Chondrocyte (in vitro differentiated cells): ENCODE results near the gene USP6NL. TPM values are rescaled to one million over a fixed set of nuclear protein-coding genes. Genes with fewer than 3 reads are reported as not detected.

ENCODE experiments used
- DNase-seq: peaks from one replicate; pipeline ENCODE4 v3.0.0; 2021; ENCODE audit warnings: mixed read lengths, low spot score
- H3K27ac Mint-ChIP-seq: one replicate; pipeline ENCODE4 v1.8.0; 2021; ENCODE audit warnings: mild to moderate bottlenecking, moderate library complexity, mixed read lengths; ENCODE audit not compliant: unreplicated experiment
- H3K27me3 Mint-ChIP-seq: 2 replicates; pipeline ENCODE4 v1.8.0; 2021; ENCODE audit warnings: low read depth, mixed read lengths
- H3K36me3 Mint-ChIP-seq: 2 replicates; pipeline ENCODE4 v1.8.0; 2021; ENCODE audit warnings: low read depth, mixed read lengths
- H3K4me1 Mint-ChIP-seq: 2 replicates; pipeline ENCODE4 v1.8.0; 2021; ENCODE audit warnings: low read depth, mild to moderate bottlenecking, mixed read lengths
- H3K4me3 Mint-ChIP-seq: one replicate; pipeline ENCODE4 v1.8.0; 2021; ENCODE audit warnings: mild to moderate bottlenecking, moderate library complexity, mixed read lengths; ENCODE audit not compliant: unreplicated experiment
- H3K9me3 Mint-ChIP-seq: 2 replicates; pipeline ENCODE4 v1.8.0; 2021; ENCODE audit warnings: low read depth, mixed read lengths
- total RNA-seq: library from RNA; stranded (reverse); gene quantifications from 3 replicates; pipeline ENCODE4 v1.2.1, GENCODE V29; 2021
- TF ChIP-seq, protein P1 (sequence below): fragments of 200-600 bp; sonication (generic); IDR thresholded peaks from 2 replicates; pipeline ENCODE4 v1.5.0; 2021; ENCODE audit warnings: antibody characterized with exemption, mild to moderate bottlenecking, moderate library complexity

USP6NL gene
- total RNA-seq, 1 donor from 2014 or later, result 12.3 TPM

DNA sequence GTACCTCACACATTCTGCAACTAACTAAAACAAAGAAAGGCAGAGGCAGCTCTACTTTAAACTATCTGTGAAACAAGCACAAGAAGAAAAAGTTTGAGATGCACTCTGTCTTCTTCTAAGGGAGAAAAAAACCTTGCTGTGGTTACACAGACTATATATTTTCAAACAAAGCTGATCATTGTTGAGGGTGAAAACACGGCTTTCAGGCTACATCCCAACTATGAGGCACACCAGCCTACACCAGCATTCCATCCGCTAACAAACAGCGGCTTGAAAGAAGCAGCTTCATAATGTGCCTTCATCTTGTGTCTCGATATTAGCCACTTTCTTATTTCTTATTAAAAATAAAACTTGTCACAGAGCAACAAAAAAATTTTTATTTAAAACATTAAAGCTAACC, 79.1 kb downstream of the USP6NL start:
- Mint-ChIP-seq H3K4me1 (peaks cover 25% of the 10 kb centered on the region), H3K9me3 (no peaks in the 10 kb centered on the region), H3K36me3 (no peaks in the 10 kb centered on the region), H3K27me3 (no peaks in the 10 kb centered on the region), H3K27ac (peak overlapping the region; percentile 50), H3K4me3 (peak overlapping the region; percentile 62)
- TF ChIP-seq, protein P1, sequence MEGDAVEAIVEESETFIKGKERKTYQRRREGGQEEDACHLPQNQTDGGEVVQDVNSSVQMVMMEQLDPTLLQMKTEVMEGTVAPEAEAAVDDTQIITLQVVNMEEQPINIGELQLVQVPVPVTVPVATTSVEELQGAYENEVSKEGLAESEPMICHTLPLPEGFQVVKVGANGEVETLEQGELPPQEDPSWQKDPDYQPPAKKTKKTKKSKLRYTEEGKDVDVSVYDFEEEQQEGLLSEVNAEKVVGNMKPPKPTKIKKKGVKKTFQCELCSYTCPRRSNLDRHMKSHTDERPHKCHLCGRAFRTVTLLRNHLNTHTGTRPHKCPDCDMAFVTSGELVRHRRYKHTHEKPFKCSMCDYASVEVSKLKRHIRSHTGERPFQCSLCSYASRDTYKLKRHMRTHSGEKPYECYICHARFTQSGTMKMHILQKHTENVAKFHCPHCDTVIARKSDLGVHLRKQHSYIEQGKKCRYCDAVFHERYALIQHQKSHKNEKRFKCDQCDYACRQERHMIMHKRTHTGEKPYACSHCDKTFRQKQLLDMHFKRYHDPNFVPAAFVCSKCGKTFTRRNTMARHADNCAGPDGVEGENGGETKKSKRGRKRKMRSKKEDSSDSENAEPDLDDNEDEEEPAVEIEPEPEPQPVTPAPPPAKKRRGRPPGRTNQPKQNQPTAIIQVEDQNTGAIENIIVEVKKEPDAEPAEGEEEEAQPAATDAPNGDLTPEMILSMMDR, result no peak
- no peak for DNase-seq

DNA sequence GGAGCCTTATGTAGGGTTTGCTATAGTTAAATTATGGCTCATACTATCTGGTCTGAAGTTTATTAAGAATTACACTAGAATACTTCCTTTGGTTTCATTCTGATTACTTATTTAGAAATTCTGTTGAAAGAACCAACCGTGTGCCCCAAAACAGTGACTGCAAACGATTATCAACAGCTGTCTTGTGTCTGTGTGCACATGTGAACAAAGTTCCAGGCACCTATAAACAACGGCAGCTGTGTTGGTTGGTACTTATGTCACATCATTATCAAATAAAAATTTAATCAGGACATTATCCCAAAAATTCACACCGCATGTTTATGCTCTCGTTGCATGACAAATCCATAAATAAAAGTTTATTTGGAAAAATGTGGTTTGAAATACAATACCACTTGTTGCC, 80.6 kb downstream of the USP6NL start:
- TF ChIP-seq, protein P1, result no peak
- Mint-ChIP-seq H3K36me3 (peaks cover 3% of the 10 kb centered on the region), H3K4me1 (peaks cover 32% of the 10 kb centered on the region), H3K9me3 (no peaks in the 10 kb centered on the region), H3K27ac (no peak overlapping the region), H3K4me3 (no peak overlapping the region), H3K27me3 (no peaks in the 10 kb centered on the region)
- DNase-seq, result no peak

GRCh38 chr10:11529276-11529903, 82.1 kb downstream of the USP6NL start:
- peaks cover 37% of the 10 kb centered on the region for H3K4me1 Mint-ChIP-seq
- no peak overlapping the region for H3K4me3 Mint-ChIP-seq
- TF ChIP-seq, protein P1, result no peak
- H3K9me3 Mint-ChIP-seq, result no peaks in the 10 kb centered on the region
- H3K27ac Mint-ChIP-seq, result no peak overlapping the region
- DNase-seq, result no peak
- H3K27me3 Mint-ChIP-seq, result no peaks in the 10 kb centered on the region
- H3K36me3 Mint-ChIP-seq, result peaks cover 3% of the 10 kb centered on the region

DNA sequence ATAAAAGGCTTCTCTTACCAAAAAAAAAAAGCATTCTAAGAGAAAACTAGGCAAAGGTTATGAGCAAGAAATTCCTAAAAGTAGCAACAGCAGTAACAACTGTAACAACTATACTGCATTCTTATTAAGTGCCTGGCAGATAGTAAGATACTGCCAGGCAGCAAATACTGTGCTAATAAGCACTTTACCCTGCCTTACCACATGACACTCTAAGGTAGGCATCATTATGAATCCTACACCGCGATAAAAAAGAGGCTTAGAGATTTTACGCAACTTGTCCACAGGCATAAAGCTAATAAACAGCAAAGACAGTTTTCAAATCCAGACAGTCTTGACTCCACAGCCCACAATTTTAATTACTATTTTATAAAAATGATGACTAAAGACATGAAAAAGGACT, 83.2 kb downstream of the USP6NL start:
- Mint-ChIP-seq H3K27me3 (no peaks in the 10 kb centered on the region), H3K9me3 (no peaks in the 10 kb centered on the region), H3K4me1 (peaks cover 29% of the 10 kb centered on the region), H3K27ac (no peak overlapping the region), H3K36me3 (peaks cover 3% of the 10 kb centered on the region), H3K4me3 (no peak overlapping the region)
- DNase-seq, result no peak
- TF ChIP-seq, protein P1, result no peak

GRCh38 chr10:11527691-11528255, 83.7 kb downstream of the USP6NL start:
- TF ChIP-seq, protein P1, result no peak
- Mint-ChIP-seq H3K4me3 (no peak overlapping the region), H3K4me1 (peaks cover 25% of the 10 kb centered on the region), H3K9me3 (no peaks in the 10 kb centered on the region), H3K27ac (no peak overlapping the region), H3K36me3 (peaks cover 3% of the 10 kb centered on the region), H3K27me3 (no peaks in the 10 kb centered on the region)
- DNase-seq, result no peak
